Stimulated activated CD4-positive, alpha-beta T cell treated with anti-CD3 and anti-CD28 coated beads, Interleukin-1b, Interleukin-23, amount 100 ng/mL, for 1 hour (primary cell): ENCODE measurements around the gene RBM12.

Experiments
- DNase-seq, 2 donors: peaks; one replicate each; pipeline ENCODE4 v3.0.0-alpha.2; 2020; ENCODE audit warnings: low read depth in 2 of 2

RBM12 gene

DNA sequence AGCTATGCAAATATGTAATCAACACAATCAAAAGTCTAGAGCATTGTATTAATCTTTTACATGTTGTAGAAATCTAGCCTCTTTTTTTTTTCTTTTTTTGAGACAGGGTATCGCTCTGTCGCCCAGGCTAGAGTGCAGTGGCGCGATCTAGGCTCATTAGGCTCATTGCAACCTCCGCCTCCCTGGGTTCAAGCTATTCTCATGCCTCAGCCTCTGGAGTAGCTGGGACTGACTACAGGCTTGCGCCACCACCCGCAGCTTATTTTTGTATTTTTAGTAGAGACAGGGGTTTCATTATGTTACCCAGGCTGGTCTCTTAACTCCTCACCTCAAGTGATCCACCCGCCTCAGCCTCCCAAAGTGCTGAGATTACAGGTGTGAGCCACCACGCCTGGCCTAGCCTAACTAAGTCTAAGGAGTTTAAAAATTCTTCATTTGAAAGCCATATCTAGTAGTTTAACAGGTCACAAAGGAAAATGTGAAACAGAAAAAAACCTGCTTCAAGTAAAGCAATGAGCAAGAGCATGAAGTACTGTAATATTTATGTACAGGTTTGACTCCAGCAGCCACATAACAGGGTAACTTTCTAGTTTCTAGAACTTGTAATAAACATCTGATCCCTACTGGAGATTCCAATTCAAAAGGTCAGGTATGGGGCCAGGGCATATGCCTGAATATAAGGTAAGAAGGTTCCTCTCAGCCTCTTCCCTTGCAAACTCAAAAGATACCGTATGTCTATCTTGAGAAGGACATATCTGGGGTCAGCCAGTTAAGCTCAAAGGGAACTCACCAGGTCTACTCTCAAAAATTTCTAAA is 4.4 kb downstream of the RBM12 start:
- DNase-seq: no peak

DNA sequence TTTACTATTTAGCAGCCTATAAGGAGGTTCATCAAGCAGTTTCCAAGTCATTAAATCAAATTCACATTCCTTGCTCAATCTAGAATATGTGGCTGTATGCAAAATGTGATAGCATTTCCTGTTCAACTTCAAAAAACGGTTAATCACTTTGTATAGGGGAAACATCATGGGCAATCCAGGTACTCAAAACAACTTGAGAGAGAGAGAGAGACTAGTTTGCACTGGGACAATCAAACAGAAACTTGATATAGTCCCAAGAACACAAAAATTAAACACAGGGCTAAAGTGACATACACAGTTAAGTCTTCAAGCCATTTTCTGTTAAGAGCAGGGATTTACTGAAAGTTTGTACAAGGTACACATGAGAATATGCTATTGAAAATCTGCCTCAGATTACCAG is 7.4 kb downstream of the RBM12 start:
- no peak for DNase-seq

DNA sequence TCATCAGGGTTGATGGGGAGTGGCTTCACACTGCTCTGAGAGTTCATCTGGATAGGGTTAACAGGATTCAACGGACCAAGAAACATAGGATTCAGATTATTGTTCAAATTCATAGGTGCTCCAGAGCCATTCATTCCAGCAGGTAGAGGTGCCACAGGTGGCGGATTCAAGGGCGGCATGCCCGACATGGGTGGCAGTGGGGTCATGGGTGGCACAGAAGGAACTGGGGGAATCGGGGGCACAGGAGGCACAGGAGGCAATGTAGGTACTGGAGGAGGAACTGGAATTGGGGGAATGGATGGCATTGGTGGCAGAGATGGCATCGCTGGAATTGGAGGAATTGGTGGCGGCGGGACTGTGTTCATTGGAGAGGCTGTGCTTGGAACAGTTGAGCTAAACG is 10.3 kb downstream of the RBM12 start:
- DNase-seq: no peak

GRCh38 chr20:35653893-35654292 is 10.8 kb downstream of the RBM12 start:
- DNase-seq: no peak

GRCh38 chr20:35653430-35653734 is 11.3 kb downstream of the RBM12 start:
- DNase-seq: no peak

GRCh38 chr20:35652641-35653429 is 11.9 kb downstream of the RBM12 start:
- no peak for DNase-seq

DNA sequence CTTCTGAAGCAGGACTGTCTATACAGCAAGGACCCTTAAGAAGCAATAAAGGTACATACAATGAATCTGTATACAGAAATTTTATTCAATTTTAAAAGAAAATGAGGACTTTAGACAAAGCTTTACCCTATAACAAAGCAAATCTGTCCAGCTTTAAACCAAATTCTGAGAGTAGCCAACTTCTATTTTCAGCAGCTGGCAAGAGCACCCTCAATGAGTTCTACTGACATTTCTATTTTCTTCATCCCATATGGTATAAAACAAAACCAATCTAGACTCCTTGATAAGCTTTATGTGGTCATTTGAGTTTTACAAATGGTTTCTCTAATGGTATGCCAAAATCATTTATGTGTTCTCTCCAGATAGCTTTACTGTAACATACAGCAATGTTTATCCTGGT is 12.7 kb downstream of the RBM12 start:
- no peak for DNase-seq

DNA sequence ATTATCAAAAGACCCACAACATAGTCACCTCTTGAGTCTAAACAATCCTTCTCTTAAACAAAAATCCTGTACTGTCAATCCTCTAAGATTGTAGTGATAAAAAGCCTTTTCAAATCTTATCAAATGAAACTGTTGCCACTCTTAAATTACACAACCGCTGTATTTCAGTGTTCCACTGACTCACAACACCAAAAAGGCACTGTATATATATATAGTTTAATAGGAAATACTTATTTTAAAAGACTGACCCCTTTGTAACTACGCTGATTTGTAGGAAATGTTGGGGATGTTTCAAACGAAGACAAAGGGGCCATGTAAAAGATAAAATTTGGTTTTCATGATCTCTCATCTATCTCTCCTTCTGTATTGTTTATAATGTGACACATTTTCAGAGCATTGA is 14.1 kb downstream of the RBM12 start:
- DNase-seq: no peak

- no peak for DNase-seq
Measured at GRCh38 chr20:35648836-35649235, 15.9 kb downstream of the RBM12 start.

DNA sequence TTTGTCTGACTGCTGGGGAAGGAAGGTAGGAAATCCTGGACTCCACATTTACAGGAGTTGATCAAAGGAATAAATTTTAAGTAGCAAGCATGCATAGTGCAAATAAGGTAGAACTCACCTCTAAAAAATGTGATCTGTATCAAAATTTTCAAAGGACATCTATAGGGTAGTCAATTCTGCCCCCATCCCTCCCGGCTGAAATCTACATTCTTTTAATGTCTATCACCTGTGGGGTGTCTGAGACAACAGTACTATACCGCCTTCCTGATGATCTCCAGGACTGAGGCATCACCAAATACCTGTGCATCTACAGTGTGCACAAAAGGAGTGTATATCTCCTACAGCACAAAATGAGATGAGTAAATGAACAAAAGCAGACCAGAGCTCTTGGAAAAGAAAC is 19.9 kb downstream of the RBM12 start:
- no peak for DNase-seq

GRCh38 chr20:35643045-35643444 is 21.7 kb downstream of the RBM12 start:
- no peak for DNase-seq

- no peak for DNase-seq
Measured at GRCh38 chr20:35641743-35642142, 23.0 kb downstream of the RBM12 start.

DNA sequence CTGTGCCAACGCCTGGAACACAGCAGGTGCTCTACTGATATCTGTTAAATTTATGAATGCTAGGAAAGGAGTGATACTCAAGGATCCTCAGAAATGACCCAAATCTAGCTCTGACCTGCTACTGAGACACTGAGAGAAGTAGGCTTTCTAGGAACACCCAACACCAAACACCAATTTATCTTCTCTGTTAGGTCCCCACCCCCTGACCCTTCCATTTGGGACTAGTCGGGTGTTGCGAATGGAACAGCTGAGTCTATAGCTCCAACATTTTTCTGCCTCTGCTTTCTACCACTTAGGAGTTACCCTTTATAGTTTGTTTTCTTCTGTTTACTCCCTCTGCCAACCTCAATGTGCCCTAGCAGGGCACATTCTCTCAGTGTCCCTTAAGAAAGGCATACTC is 24.0 kb downstream of the RBM12 start:
- no peak for DNase-seq

DNA sequence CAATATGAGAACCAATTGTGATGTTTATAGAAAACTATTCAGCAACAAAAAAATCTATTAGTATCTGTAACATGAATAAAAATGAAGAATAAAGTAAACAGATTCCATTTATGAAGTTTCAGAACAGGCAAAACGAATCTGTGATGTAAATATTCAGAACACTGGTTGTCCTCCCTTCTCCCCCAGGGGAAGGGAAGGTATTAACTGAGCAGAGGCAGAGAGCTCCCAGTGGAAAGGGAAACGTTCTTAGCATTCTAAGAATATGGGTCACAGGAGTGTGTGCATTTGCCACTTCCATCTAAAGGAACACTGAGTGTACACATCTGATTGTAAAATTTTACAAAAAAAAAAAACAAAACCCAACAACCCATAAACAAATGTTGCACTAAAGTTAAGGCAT is 25.9 kb downstream of the RBM12 start:
- DNase-seq: no peak

DNA sequence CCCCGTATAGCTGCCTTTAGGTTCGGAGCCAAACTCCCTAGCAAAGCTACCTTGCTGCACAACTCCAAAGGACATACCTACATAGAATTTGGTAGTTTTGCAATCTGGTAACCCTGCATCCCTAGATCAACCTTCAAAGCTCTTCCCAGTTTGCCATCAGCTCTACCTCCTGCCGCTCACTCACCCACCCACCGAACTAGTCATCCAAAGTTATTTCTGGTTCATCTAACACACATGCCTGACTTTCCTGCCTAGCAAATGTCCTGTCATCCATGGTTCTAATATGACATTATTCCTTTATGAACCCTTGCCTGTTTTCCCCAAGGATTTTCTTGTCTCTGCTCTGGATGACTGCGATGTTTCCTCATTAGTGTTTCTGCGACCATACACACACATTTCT is 27.4 kb downstream of the RBM12 start:
- no peak for DNase-seq

DNA sequence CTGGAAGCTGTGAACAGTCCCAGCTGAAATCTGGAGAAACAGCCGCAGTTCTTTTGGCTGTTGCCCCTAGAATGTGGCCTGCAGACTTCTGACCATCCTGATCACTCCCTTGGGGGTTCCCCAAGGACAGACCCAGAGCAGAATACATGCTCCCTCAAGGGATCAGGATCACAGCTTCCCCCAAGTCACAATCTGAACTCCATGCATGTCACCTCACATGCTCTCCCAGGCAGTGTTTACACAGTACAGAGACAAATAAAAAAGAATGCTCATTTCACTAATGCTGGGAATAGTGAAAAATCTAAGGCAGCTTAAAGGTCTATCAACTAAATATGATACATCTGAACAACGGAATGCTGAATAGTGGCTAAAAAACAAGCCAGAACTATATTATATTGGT is 28.6 kb downstream of the RBM12 start:
- DNase-seq: no peak

DNA sequence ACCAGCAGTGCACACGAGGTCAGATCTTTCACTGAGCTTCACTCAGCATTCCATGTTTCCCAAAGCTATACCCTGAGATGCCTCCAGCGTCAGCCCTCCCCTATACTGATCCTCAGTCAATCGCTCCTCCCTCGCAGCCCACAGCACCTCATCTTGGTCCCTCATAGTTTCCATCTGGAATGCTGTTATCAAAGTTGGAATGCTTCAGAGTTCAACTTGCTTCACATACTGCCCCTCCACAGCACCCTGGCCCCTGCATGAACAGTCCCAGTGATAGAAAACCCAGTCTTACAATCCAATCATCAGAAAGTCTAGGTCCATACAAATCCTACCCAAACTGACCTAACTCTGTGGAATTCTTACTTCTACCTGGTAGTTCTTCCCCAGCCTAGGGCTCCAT is 29.0 kb downstream of the RBM12 start:
- DNase-seq: no peak

DNA sequence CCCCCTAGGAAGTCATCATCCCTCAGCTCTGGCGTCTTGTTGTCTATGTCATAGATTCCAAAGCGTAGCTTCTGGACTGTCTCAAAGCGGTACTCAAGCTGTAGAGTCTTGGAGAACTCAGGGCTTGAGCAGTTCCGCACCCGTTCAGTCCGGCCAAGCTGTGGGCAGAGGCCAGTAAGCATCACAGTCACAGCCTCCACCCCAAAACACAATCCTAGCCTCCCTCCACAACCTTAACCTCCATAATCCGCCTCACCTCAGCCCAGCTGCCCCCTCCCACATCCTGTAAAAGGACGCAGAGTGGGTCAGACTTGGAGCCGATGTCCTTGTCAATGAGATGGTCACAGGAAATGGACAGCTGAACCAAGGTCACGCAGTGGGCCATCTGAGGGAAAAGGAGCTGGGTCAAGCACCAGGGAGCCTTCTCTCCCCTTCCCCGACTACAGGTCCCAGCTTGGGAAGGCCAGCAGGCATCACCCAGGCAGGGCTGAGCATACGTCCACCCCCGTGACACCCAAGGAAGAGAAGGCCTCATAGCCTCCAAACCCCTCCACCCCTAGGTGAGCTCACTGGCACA is 32.1 kb downstream of the RBM12 start:
- DNase-seq: no peak

DNA sequence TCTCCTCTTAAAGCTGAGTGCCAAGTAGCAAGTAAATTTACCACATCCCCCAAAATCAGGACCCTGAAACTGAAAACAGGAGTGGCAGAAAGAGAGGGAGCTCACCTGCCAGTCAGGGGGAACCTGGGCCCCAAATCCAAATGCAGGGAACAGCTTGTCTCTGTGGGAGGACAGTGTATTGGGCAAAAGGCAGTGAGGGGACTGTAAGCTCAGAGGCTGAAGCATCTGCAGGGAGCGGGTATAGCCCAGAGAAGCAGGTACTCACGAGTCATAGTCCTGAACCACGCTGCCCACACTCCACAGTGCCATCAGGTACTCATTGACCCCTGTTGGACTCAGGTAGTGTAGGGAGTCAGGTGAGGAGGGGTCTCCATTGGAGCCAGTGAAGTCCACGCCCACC is 34.1 kb downstream of the RBM12 start:
- no peak for DNase-seq

DNA sequence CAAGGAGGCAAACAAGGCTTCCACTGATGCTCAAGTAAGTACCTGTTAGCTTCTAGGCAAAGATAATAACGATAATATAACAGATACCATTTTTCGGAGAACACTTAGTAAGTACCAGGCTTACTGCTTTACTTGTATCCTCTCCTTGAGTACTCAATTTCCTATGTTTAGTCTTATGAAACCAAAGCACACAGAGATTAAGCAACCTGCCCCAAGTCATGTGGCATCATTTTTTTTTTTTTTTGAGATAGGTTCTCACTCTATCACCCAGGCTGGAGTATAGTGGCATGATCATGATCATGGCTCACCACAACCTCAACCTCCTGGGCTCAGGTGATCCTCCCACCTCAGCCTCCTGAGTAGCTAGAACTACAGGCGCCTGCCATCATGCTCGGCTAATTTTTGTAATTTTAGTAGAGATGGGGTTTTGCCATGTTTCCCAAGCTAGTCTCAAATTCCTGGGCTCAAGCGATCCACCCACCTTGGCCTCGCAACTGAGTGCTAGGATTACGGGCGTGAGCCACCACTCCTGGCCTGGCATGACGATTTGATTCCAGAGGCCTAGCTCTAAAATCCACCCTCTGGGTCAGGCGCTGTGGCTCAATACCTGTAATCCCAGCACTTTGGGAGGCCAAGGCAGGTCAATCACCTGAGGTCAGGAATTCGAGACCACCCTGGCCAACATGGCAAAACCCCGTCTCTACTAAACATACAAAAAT is 35.1 kb downstream of the RBM12 start:
- DNase-seq: no peak

DNA sequence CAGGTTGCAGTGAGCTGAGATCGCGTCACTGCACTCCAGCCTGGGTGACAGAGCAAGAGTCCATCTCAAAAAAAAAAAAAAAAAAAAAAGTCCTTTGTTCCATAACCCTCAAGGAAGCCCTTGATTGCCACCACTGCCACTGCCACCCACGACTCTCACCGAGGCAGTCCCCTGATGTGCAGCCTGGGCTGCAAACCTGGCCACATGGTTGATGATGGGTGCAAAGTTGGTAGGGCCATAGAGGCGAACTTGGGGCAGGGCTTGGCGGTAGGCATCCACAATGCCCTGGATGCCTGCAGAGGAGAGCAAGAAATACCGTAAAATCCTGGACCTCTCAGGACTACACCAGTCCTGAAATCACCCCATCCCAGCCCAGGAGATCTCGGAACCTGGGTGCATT is 37.6 kb downstream of the RBM12 start:
- DNase-seq: no peak

- no peak for DNase-seq
Measured at GRCh38 chr20:35626386-35627001, 38.2 kb downstream of the RBM12 start.
